MM.1S (cell line): ENCODE measurements around the gene EML5.

Source experiments
- DNase-seq: peaks from one replicate; pipeline ENCODE4 v3.0.0-alpha.2; 2015
- H2AFZ ChIP-seq: fragments of 300-600 bp; sonication (generic); 2 replicates; pipeline ENCODE4 v1.6.0; 2016; ENCODE audit warnings: antibody characterized with exemption, low read length
- H3F3A ChIP-seq: fragments of 300-600 bp; sonication (generic); 2 replicates; pipeline ENCODE4 v1.6.1; 2016; ENCODE audit warnings: mild to moderate bottlenecking, antibody characterized with exemption, low read length, moderate library complexity, mixed read lengths; ENCODE audit not compliant: insufficient read depth
- H3K27ac ChIP-seq: fragments of 300-600 bp; sonication (generic); 2 replicates; pipeline ENCODE4 v1.5.1; 2016; ENCODE audit warnings: mild to moderate bottlenecking, low read length
- H3K27me3 ChIP-seq: fragments of 300-600 bp; sonication (generic); replicated peaks from 2 replicates; pipeline ENCODE4 v1.6.0; 2016; ENCODE audit warnings: low read length; ENCODE audit not compliant: insufficient read depth
- H3K36me3 ChIP-seq: fragments of 300-600 bp; sonication (generic); replicated peaks from 2 replicates; pipeline ENCODE4 v1.6.1; 2016; ENCODE audit warnings: mild to moderate bottlenecking, low read length, mixed read lengths; ENCODE audit not compliant: insufficient read depth
- H3K4me1 ChIP-seq: fragments of 300-600 bp; sonication (generic); 2 replicates; pipeline ENCODE4 v1.6.1; 2016; ENCODE audit warnings: low read length, mixed read lengths
- H3K4me2 ChIP-seq: fragments of 300-600 bp; sonication (generic); 2 replicates; pipeline ENCODE4 v1.6.0; 2016; ENCODE audit warnings: low read depth, low read length
- H3K4me3 ChIP-seq: fragments of 300-600 bp; sonication (generic); 2 replicates; pipeline ENCODE4 v1.5.1; 2016; ENCODE audit warnings: low read length, mixed read lengths
- H3K79me2 ChIP-seq: fragments of 300-600 bp; sonication (generic); 2 replicates; pipeline ENCODE4 v1.6.1; 2016; ENCODE audit warnings: mixed run types, low read length, mixed read lengths
- H3K9ac ChIP-seq: fragments of 300-600 bp; sonication (generic); 2 replicates; pipeline ENCODE4 v1.6.1; 2016; ENCODE audit warnings: low read length, mixed read lengths
- H3K9me2 ChIP-seq: fragments of 300-600 bp; sonication (generic); replicated peaks from 2 replicates; pipeline ENCODE4 v1.6.1; 2016; ENCODE audit warnings: mild to moderate bottlenecking, low read length, mixed read lengths; ENCODE audit not compliant: insufficient read depth
- H3K9me3 ChIP-seq: fragments of 300-600 bp; sonication (generic); replicated peaks from 2 replicates; pipeline ENCODE4 v1.6.1; 2016; ENCODE audit warnings: mild to moderate bottlenecking, low read length, mixed read lengths; ENCODE audit not compliant: insufficient read depth
- H4K20me1 ChIP-seq: fragments of 300-600 bp; sonication (generic); 2 replicates; pipeline ENCODE4 v1.6.1; 2016; ENCODE audit warnings: mild to moderate bottlenecking, low read length, moderate library complexity, mixed read lengths; ENCODE audit not compliant: insufficient read depth
- EZH2 ChIP-seq: fragments of 300-600 bp; sonication (generic); optimal IDR thresholded peaks from 2 replicates; pipeline ENCODE3; 2017; ENCODE audit warnings: low read depth, mild to moderate bottlenecking, antibody characterized with exemption, low read length, mixed read lengths
- EZH2phosphoT487 ChIP-seq: fragments of 300-600 bp; sonication (generic); IDR thresholded peaks from 2 replicates; pipeline ENCODE4 v1.6.1; 2018; ENCODE audit warnings: antibody characterized with exemption, low read length
- TF ChIP-seq, protein P1 (sequence below): fragments of 300-600 bp; sonication (generic); IDR thresholded peaks from 2 replicates; pipeline ENCODE4 v1.5.1; 2016; ENCODE audit warnings: antibody characterized with exemption, low read length, mixed read lengths

EML5 gene

DNA sequence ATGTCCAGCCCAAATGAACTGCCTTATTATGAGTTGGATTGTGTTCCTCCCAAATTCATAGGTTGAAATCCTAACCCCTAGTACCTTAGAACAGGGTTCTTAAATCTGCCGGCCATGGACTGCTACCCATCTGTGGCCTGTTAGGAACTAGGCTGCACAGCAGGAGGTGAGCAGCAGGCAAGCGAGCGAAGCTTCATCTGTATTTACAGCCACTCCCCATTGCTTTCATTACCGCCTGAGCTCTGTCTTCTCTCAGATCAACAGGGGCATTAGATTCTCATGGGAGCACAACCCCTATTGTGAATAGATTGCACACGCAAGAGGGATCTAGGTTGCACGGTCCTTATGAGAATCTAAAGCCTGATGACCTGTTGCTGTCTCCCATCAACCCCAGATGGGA lies 9.8 kb upstream of the EML5 start:
- Histone ChIP-seq H3K4me3 (no peak overlapping the region), H3F3A (no peaks in the 10 kb centered on the region), H3K79me2 (no peaks in the 10 kb centered on the region), H4K20me1 (no peaks in the 10 kb centered on the region), H3K9me2 (no peaks in the 10 kb centered on the region), H3K36me3 (no peaks in the 10 kb centered on the region), H3K9ac (no peak overlapping the region), H3K4me1 (no peaks in the 10 kb centered on the region), H3K4me2 (no peak overlapping the region), H3K9me3 (no peaks in the 10 kb centered on the region), H3K27me3 (no peaks in the 10 kb centered on the region), H3K27ac (no peak overlapping the region), H2AFZ (no peak overlapping the region)
- DNase-seq: no peak
- TF ChIP-seq, protein P1, sequence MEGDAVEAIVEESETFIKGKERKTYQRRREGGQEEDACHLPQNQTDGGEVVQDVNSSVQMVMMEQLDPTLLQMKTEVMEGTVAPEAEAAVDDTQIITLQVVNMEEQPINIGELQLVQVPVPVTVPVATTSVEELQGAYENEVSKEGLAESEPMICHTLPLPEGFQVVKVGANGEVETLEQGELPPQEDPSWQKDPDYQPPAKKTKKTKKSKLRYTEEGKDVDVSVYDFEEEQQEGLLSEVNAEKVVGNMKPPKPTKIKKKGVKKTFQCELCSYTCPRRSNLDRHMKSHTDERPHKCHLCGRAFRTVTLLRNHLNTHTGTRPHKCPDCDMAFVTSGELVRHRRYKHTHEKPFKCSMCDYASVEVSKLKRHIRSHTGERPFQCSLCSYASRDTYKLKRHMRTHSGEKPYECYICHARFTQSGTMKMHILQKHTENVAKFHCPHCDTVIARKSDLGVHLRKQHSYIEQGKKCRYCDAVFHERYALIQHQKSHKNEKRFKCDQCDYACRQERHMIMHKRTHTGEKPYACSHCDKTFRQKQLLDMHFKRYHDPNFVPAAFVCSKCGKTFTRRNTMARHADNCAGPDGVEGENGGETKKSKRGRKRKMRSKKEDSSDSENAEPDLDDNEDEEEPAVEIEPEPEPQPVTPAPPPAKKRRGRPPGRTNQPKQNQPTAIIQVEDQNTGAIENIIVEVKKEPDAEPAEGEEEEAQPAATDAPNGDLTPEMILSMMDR: no peak
- TF ChIP-seq EZH2: no peak
- no peak for TF ChIP-seq EZH2phosphoT487

DNA sequence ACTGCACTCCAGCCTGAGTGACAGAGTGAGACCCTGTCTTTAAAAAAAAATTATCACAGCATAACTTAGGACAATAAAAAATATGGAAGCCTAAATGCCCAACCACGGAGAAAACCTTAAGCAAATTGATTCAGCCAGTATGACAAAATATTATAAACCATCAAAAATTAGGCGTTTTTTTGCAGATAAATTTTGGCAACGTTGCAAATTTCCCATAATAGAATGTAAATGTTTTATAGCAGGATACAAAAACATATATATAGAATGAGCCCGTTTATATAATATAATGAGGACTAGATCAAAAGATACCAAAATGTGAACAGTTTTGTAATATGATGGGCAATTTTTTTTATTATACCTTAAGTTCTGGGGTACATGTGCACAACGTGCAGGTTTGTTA lies 6.8 kb upstream of the EML5 start:
- TF ChIP-seq, protein P1: no peak
- TF ChIP-seq EZH2phosphoT487 (no peak), EZH2 (no peak)
- no peak overlapping the region for H3K27ac ChIP-seq
- H3K9me2 ChIP-seq: no peaks in the 10 kb centered on the region
- no peak overlapping the region for H2AFZ ChIP-seq
- no peaks in the 10 kb centered on the region for H3K79me2 ChIP-seq
- H3F3A ChIP-seq: no peaks in the 10 kb centered on the region
- no peaks in the 10 kb centered on the region for H3K36me3 ChIP-seq
- no peaks in the 10 kb centered on the region for H3K27me3 ChIP-seq
- H4K20me1 ChIP-seq: no peaks in the 10 kb centered on the region
- no peaks in the 10 kb centered on the region for H3K4me1 ChIP-seq
- no peak overlapping the region for H3K4me3 ChIP-seq
- H3K4me2 ChIP-seq: no peak overlapping the region
- DNase-seq: no peak
- H3K9ac ChIP-seq: no peak overlapping the region
- no peaks in the 10 kb centered on the region for H3K9me3 ChIP-seq

DNA sequence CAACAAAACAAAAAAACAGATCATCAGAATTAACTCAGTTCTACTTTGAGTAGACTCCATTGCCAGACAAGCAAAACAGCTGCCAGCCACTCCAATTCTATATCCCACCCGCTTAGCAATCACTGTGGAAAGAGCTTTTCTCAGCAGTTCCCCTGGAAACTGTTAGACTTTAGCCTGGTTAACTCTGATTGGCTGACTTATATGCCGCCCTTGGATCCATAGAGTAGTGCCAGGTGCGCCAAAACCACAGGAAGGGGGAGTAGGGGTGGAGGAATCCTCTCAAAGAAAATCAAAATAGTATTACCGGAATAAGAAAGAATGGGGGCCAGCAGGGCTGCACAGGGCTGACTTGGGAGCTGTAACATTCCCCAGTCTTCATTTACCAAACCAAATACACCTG lies 5.4 kb upstream of the EML5 start:
- Histone ChIP-seq H3K4me2 (no peak overlapping the region), H2AFZ (no peak overlapping the region), H3K4me3 (no peak overlapping the region), H3F3A (no peaks in the 10 kb centered on the region), H3K9me2 (no peaks in the 10 kb centered on the region), H3K79me2 (no peaks in the 10 kb centered on the region), H4K20me1 (no peaks in the 10 kb centered on the region), H3K9me3 (no peaks in the 10 kb centered on the region), H3K9ac (no peak overlapping the region), H3K27me3 (no peaks in the 10 kb centered on the region), H3K36me3 (no peaks in the 10 kb centered on the region), H3K4me1 (no peaks in the 10 kb centered on the region), H3K27ac (no peak overlapping the region)
- TF ChIP-seq EZH2: no peak
- DNase-seq: no peak

DNA sequence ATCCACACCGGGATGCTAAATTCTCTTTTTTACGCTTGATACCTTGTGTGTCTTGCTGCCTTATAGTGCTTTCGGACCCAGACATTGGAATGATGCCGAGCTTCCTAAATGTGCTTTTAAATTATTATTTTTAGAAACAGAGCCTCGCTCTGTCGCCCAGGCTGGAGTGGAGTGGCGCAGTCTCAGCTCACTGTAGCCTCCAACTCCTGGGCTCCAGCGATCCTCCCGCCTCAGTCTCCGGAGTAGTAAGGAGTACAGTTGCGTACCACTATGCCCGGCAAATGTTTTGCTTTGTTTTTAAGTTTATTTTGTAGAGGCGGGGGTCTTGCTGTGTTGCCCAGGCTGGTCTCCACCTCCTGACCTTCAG lies 489 bp upstream of the EML5 start:
- no peak overlapping the region for H3K27ac ChIP-seq
- no peaks in the 10 kb centered on the region for H3K79me2 ChIP-seq
- H3K4me1 ChIP-seq: no peaks in the 10 kb centered on the region
- H3K9ac ChIP-seq: peak overlapping the region; percentile 38; the same call in 1 of the 2 replicates
- no peaks in the 10 kb centered on the region for H3K27me3 ChIP-seq
- H3K4me2 ChIP-seq: peak overlapping the region; percentile 60
- no peak for DNase-seq
- H3K36me3 ChIP-seq: no peaks in the 10 kb centered on the region
- H3K9me3 ChIP-seq: no peaks in the 10 kb centered on the region
- no peaks in the 10 kb centered on the region for H4K20me1 ChIP-seq
- peak overlapping the region; percentile 85 for H2AFZ ChIP-seq
- H3K4me3 ChIP-seq: peak overlapping the region; percentile 60
- TF ChIP-seq, protein P1: no peak
- TF ChIP-seq EZH2 (no peak), EZH2phosphoT487 (no peak)
- H3K9me2 ChIP-seq: no peaks in the 10 kb centered on the region
- no peaks in the 10 kb centered on the region for H3F3A ChIP-seq
